DMS79 treated with DMSO at 0.1 percent for 48 hours (cell line): ENCODE measurements around the gene WDR20.
A peak's percentile ranks its signal among the peaks of the same experiment; 100 is the strongest.
"Not testable (repeated sequence)": the region's sequence is repeated elsewhere in the genome, so short reads cannot be mapped to it uniquely, and the experiment has no call there.

Experiments used
- DNase-seq: peaks from one replicate; lab custom pipeline; 2025; lab: John Stamatoyannopoulos, UW

WDR20 gene

GRCh38 chr14:102171173-102172020 lies 31.7 kb downstream of the WDR20 start:
- DNase-seq: no peak

- DNase-seq: not testable (repeated sequence)
Observed at GRCh38 chr14:102172021-102172272, 32.2 kb downstream of the WDR20 start.

GRCh38 chr14:102172721-102173120 lies 33.0 kb downstream of the WDR20 start:
- DNase-seq: not testable (repeated sequence)

- DNase-seq: no peak
Observed at GRCh38 chr14:102177161-102177560, 37.5 kb downstream of the WDR20 start.

GRCh38 chr14:102178806-102179205 lies 39.1 kb downstream of the WDR20 start:
- no peak for DNase-seq

- no peak for DNase-seq
Observed at GRCh38 chr14:102180248-102180998, 40.7 kb downstream of the WDR20 start.

- DNase-seq: no peak
Observed at GRCh38 chr14:102181187-102181586, 41.5 kb downstream of the WDR20 start.

GRCh38 chr14:102182190-102182589 lies 42.5 kb downstream of the WDR20 start:
- DNase-seq: no peak

- no peak for DNase-seq
Observed at GRCh38 chr14:102182936-102183619, 43.4 kb downstream of the WDR20 start.

- DNase-seq: no peak
Observed at GRCh38 chr14:102183886-102184285, 44.2 kb downstream of the WDR20 start.

GRCh38 chr14:102184316-102185035 lies 44.8 kb downstream of the WDR20 start:
- no peak for DNase-seq

- DNase-seq: no peak
Observed at GRCh38 chr14:102185360-102185759, 45.7 kb downstream of the WDR20 start.

GRCh38 chr14:102187044-102187443 lies 47.3 kb downstream of the WDR20 start:
- peak; percentile 95 for DNase-seq

GRCh38 chr14:102187568-102188001 lies 47.9 kb downstream of the WDR20 start:
- peak; percentile 93 for DNase-seq

- no peak for DNase-seq
Observed at GRCh38 chr14:102188187-102188586, 48.5 kb downstream of the WDR20 start.

GRCh38 chr14:102189874-102190273 lies 50.2 kb downstream of the WDR20 start:
- DNase-seq: no peak

- no peak for DNase-seq
Observed at GRCh38 chr14:102192840-102193502, 53.3 kb downstream of the WDR20 start.

- no peak for DNase-seq
Observed at GRCh38 chr14:102194856-102195255, 55.2 kb downstream of the WDR20 start.

GRCh38 chr14:102195446-102195845 lies 55.7 kb downstream of the WDR20 start:
- DNase-seq: no peak

GRCh38 chr14:102196039-102196901 lies 56.6 kb downstream of the WDR20 start:
- DNase-seq: no peak

- no peak for DNase-seq
Observed at GRCh38 chr14:102196902-102197230, 57.2 kb downstream of the WDR20 start.
